Measurements from ENCODE around the gene ASPSCR1.

Gene ASPSCR1

GRCh38 chr17:82015311-82015971 lies 38.0 kb downstream of the ASPSCR1 start:
- DNase-seq: no peak

- DNase-seq: no peak
Observed at GRCh38 chr17:82016061-82016874, 38.8 kb downstream of the ASPSCR1 start.

DNA sequence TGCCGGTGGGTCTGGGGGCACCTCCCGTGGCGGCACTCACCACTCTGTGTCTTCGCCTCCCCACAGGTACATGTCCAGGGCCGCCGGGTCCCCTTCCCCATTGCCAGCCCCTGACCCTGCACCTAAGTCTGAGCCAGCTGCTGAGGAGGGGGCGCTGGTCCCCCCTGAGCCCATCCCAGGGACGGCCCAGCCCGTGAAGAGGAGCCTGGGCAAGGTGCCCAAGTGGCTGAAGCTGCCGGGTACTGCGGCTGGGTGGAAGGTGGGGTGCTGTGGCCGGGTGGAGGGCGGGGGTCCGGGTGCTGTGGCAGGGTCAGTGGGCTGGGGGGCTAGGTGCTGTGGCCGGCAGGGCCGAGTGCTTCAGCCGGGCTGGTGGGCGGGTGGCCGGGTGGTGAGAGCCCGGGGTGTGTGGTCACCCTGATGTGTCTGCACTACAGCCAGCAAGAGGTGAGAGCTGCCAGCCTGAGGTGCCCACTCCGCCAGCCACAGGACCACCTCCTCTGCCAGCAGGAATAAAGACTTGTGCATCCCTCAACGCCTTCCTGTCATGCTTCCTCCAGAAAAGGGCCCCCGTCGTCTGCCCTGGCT lies 39.5 kb downstream of the ASPSCR1 start:
- DNase-seq: no peak

GRCh38 chr17:82017612-82018151 lies 40.3 kb downstream of the ASPSCR1 start:
- DNase-seq: no peak

- DNase-seq: no peak
Observed at GRCh38 chr17:82018152-82018988, 40.9 kb downstream of the ASPSCR1 start.

GRCh38 chr17:82018989-82019689 lies 41.7 kb downstream of the ASPSCR1 start:
- no peak for DNase-seq

- DNase-seq: peak in 1 of 2 experiments; percentile 63
Observed at GRCh38 chr17:82019690-82020571, 42.5 kb downstream of the ASPSCR1 start.

GRCh38 chr17:82020572-82021106 lies 43.2 kb downstream of the ASPSCR1 start:
- DNase-seq: no peak

GRCh38 chr17:82021107-82021899 lies 43.9 kb downstream of the ASPSCR1 start:
- peak; percentile 22 to 55 for DNase-seq

DNA sequence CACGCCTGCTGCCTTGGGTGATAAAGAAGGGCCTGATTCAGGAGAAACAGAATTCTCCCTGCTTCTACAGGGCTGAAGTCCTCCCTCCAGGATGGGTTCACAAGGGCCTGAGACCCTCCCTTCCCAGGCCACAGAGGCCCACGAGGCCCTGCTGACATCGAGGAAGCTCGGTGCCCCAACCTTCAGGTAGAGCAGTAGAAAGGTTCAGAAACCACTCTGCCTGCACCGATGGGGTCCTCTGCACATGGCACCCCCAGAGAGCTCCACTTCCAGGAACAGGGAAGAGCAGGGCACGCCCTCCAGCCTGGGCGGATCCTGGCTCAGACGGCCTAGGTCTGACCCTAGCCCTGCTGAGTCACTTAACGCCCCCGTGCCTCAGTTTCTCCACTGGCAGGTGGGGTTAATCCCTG lies 44.5 kb downstream of the ASPSCR1 start:
- DNase-seq: no peak

- no peak for DNase-seq
Observed at GRCh38 chr17:82022310-82022980, 45.0 kb downstream of the ASPSCR1 start, which contains the start of gene CENPX. Gene CENPX (minus strand): TSS chr17:82022878. CDS start chr17:82022861, 17 bp downstream.

DNA sequence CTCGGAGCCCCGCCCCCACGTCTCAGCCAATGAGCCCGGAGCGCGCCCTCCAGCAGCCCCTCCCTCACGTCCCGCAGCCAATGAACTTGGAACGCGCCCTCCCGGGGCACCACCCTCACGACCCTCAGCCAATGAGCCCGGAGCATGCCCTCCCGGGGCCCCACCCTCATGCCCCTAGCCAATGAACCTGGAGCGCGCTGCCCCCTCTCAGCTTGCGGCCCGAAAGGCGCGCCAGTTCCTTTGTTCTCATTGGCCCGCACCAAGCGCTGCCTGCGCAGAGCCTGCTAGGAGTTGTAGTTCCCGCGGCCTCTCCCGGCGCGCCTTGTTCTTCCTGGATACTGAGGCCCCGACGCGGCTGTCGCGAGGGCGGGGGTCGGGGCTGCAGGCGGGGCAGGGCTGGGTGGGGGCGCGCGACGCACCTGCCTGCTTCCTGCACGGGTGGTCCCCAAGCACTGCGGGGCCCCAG lies 45.6 kb downstream of the ASPSCR1 start, which contains the start of gene LRRC45:
LRRC45 (plus strand) TSS at position 325 of the 466 bp plus-strand sequence. CDS start 339 bp downstream, outside the sequence.
- DNase-seq: peak; percentile 99 to 100

GRCh38 chr17:82023447-82024241 lies 46.2 kb downstream of the ASPSCR1 start:
- no peak for DNase-seq

DNA sequence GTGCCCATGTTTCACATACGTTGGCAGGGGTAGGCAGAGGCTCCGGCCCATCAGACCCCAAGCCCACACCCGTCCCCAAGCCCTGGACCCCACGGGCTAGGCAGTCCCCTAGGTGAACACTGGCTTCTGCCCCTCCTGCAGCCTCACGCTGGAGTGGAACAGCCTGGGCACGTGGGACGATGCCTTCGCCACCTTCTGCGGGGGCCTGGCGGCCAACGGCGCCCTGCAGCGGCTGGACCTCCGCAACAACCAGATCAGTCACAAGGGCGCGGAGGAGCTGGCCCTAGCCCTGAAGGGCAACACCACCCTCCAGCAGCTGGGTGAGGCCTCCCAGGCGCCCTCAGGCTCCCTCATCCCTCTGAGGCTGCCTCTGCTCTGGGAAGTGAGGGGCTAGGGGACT lies 47.4 kb downstream of the ASPSCR1 start:
- DNase-seq: no peak

GRCh38 chr17:82025401-82026107 lies 48.1 kb downstream of the ASPSCR1 start:
- no peak for DNase-seq

DNA sequence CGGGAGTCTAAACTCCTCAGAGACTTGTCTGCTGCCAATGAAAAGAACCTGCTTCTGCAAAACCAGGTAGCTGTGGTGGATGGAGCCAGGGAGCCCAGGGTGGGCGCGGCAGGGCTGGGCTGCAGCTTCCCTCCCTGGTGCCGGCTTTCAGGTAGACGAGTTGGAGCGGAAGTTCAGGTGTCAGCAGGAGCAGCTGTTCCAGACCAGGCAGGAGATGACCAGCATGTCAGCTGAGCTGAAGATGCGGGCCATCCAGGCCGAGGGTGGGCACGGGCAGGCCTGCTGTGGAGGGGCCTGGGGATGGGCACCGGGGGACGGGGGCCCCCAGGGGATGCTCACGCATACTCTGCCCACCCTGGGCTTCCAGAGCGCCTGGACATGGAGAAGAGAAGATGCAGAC lies 50.8 kb downstream of the ASPSCR1 start:
- no peak for DNase-seq

- DNase-seq: no peak
Observed at GRCh38 chr17:82028966-82029365, 51.5 kb downstream of the ASPSCR1 start.
